ENCODE data around the gene GJA9.
A peak's percentile ranks its signal among the peaks of the same experiment; 100 is the strongest.
"Not testable (repeated sequence)": the region's sequence is repeated elsewhere in the genome, so short reads cannot be mapped to it uniquely, and the experiment has no call there.

The GJA9 gene

DNA sequence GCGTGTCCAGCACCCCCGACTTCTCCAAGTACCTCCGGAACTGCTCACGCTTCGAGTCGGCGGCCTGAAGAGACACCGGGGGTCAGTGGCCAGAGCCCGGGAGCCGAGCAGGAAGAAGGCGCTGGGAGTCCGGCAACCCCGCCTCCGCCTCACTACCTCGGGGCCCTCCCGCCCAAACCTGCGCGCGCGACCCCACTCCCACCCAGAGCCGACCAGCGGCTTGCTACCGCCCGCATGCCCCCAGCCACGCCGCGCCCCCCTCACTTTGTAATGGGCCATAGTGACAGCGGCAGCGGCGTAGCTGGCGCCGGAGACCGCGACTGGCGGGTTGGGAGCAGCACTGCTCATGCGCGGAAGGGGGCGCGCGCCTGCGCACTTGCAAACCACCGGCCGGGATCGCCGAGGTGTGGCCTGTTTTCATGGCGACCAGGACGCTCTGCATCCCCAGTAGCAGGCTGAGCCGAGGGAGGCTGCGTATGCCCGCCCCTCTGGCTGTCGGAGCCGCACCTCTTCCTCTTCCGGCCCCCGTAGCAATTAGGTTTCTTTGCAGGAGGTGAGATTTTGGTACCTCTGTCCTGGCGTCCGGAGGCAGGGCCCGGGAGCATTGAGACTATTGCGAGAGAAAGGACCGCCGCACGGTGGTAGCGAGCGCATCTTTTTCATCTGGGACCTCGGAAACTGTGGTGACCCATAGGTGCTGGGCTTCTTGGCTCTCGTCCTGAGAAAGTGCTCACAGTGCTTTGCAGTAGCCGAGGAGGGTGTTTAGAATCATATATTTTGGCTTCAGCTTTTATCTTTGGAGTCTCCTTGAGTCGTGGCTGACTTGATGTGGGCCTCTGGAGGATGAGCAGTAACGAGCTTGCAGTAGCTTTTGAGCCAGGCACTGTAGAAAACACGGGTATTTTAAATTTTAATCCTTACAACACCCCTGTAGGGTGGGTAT, 8.1 kb downstream of the GJA9 start, which contains the start of gene MYCBP:
Gene MYCBP (minus strand): TSS at position 322 of the 943 bp plus-strand sequence. CDS start 43 bp downstream, at position 279.
- DNase-seq: peak; percentile 99

DNA sequence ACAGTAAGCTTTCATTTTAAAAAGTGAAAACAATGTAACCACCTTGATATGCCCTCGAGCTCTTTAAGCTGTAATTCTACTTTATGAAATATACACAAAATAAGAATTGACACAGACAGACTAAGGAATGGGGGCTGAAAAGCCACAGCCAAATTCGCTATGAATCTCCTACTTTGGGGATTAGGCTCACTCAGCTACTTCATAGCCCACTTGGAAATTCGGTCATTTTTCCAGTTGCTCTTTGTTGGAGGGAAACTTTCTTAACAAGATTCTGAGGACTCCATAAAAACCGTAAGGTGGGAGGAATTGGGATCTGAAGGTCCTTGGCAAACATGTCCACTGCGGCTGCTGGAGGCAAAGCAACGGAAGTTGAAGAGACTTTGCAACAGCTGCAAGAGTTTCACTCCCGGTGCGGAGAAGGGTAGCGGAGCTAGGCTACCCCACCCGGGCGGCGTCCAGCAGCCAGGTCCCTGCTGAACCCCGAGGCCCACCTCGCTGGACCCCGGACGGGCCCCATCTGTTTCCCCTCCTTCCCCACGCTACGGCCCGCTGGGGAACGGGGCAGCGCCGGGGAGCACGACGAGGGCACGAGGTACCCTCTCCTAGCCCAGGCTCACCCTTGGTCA, 8.9 kb downstream of the GJA9 start:
- peak; percentile 77 for DNase-seq

DNA sequence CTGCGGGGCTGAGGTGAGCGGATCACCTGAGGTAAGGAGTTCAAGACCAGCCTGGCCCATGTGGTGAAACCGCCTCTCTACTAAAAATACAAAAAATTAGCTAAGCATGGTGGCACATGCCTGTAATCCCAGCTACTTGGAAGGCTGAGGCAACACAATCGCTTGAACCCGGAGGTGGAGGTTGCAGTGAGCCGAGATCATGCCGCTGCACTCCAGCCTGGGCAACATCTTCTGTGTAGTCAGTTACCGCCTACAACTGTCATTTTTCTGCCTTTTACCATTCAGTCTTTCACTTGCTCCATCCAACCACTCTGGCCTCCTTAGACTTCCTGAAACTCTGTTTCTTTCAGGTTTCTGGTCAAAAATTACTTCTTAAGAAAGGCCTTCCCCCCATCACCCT, 10.4 kb downstream of the GJA9 start:
- no peak for DNase-seq

DNA sequence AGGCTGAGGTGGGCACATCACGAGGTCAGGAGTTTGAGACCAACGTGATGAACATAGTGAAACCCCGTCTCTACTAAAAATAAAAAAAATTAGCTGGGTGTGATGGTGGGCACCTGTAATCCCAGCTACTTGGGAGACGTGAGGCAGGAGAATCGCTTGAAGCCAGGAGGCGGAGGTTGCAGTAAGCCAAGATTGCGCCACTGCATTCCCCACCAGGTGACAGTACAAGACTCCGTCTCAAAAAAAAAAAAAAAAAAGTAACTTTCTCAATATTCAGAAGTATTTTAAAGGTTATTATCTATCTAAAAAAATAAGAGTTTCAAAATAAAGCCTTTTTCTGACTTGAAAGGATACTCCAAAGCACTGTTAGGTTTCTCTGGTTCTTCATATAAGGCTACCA, 14.2 kb downstream of the GJA9 start:
- no peak for DNase-seq

DNA sequence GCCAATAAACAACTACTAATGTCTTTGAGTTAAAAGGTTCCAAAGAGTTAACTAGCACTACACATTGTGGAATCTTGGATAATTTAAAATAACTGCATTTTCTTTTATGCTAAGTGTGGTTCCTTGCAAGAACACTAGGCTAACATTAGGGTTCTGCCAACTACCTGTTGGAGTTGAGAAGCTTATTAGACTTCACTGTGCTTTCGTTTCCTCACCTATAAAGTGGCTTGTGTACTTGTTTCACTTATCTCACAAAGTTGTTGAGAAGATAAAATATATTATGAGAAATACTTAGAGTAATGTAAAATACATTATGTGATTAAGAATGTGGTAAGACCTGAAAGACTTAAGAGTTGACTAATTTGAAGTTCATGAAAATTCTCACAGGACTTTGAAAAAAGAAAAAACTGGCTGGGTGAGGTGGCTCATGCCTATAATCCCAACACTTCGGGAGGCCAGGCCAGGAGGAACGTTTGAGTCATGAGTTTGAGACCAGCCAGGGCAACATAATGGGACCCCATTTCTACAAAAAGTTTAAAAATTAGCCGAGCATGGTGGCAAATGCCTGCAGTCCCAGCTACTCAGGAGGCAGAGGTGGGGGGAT, 16.2 kb downstream of the GJA9 start:
- no peak for DNase-seq

DNA sequence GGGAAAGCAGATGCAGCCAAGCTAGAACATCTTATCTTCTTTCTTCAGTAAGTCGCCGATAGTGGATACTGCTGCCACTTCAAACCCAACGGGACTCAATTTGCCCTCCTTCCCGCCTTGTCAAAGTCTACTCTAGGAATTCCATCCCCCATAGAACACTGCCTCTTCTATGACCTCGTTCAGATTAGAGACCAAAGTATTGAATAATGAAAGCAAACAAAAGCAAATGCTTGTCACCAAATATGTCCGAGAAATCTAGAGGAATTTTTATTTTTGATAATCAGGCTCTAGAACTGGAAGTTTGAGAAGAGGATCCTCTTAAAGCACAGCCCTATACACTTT, 21.0 kb downstream of the GJA9 start:
- no peak for DNase-seq

DNA sequence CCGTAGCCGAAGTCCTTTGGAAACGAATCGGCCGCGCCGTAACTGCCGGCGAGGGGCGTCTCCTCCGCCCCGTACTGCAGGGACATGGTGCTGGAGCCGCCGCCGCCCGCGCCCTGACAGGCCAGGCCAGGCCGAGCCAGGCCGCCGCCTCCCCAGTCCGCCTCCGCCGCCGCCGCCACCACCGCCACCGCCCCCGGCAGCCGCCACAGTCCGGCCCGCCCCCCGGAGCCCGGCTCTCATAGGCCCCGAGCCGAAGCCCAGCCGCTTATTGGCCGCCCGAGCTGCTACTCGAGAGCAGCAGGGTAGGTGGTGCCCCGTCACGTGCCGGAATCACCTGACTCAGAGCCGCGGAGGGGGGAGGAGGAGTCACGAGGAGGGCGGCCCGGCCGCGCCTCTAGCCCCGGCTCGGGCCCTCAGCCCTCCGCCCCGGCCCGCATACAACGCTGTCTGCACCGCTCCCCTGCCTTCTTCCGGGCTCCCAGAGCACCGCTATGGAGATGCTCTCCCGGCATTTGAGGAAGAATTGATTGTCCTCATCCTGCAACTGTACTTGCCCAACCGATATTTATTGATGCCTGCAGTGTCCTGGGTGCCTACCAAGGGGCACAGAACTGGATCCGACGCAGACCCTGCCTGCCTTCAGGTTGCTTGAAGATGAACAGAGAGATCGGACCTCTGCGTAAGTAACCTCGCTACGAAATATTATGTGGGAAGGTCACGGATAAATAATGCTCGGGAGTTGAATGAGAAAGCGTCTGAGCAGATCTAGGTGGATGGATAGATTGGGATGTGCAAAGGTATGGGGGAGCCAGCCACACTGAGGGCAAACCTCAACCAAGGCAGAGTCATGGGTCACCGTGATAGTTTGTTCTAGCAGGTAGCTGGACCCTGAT, 21.6 kb downstream of the GJA9 start, which contains the start of gene RRAGC:
Gene RRAGC (minus strand): TSS at position 212 of the 893 bp plus-strand sequence. CDS start 126 bp downstream, at position 86.
- DNase-seq: peak; percentile 100

DNA sequence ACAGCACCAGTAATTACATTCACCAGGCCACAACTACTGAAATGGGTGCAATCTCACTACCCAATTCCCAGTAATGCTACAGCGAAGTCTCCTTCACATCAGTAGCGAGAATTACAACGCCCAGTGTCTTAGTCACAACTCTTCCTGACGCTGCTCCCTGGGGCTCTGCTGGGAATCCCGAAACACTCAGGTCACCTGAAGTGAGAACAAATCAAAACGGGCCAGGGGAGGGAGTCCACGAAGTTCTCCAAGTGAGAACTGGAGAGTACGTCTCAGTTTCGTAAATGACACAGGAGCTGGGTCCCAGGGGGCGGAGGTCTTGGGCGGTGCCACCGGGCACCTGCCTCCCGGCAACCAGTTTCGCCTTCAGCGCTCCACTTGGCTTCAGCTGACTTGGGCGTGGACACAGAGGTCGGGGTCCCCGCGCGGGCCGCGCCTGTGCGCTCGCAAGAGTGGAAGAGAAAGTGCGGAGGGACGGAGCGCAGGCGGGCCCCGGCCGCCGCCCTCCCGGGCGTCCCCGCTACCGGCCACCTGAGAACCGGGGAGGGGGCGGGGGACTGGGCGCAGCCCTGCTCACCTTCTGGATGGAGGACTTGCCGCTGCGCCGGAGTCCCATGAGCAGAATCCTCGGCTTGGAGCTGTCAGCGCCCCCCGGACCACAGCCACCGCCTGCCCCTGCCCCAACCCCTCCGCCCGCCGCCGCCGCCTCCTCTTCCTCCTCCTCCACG, 22.4 kb downstream of the GJA9 start:
- peak; percentile 85 for DNase-seq

DNA sequence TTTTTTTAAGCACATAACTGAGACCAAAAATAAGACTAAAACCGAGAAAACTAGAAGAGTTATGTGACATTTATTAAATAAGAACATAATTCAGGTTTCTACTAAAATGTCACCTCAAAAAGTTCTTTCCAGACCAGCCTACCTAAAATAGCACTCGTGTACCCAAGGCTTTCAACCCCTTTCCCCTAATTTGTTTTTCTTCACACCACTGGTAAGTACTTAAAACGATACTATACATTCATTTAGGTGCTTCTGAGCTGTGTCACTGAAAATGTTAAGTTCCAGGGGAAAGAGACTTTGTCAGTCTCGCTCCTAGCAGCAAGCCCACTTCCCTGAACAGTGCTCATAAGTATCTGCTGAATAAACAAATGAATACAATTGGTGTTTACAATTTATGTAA, 28.6 kb downstream of the GJA9 start:
- no peak for DNase-seq

DNA sequence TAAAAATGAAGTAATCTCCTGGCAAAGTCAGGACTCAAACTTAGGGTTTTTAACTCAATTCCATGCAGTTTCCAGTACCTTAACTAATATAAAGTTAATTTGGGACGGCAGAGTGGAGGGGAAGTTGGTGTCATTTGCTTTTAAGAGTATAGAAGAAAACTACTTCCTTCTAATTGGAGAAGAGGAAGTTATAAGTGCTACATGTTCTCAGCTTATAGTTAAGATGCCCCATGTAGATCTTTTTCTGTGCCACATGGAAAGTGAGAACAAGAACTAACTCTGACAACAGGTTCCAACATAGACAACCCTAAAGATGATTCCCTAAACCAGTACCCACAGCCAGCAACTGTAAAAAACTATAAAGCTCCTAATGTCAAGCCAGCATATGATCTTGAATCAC, 33.3 kb downstream of the GJA9 start:
- DNase-seq: no peak

DNA sequence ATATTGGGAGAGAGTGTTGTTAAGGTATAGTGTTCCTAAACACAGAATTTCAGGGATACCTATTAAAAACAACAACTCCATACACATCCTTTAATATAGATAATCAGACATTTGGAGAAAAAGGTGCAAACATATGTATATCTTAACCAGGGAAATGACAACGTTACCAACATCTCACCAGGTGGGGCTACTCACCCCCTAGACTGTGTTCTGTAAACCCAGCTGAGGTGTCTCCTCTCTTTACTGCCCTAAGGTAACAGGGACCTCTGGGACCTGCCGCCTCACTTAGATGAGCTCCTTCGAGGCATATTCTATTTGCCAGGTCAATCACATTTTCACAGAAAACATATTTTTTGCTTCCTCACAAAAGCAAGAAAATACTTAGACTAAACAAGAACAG, 35.2 kb downstream of the GJA9 start:
- DNase-seq: no peak

DNA sequence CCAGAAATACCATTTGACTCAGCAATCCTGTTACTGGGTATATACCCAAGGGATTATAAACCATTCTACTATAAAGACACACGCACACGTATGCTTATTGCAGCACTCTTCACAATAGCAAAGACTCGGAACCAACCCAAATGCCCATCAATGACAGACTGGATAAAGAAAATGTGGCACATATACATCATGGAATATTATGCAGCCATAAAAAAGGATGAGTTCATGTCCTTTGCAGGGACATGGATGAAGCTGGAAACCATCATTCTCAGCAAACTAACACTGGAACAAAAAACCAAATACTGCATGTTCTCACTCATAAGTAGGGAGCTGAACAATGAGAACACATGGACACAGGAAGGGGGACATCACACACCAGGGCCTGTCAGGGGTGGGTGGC, 36.3 kb downstream of the GJA9 start:
- not testable (repeated sequence) for DNase-seq

DNA sequence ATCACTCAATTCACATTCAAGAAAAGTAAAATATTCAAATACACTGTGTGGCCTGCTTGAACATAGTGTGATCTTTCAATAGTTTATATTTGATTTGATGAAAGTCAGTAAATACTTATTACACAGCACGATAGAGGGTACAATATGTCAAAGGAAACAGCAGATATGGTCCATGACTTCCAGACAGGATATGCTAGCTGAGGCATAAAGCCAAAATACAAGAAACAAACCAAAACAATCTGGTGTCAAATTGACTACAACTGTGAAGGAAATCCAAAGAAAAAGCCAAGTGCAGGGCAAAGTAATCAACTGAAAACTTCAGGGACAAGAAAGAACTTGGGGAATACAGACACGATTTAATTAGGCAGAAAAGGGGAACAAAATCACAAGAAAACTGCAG, 41.1 kb downstream of the GJA9 start:
- no peak for DNase-seq

DNA sequence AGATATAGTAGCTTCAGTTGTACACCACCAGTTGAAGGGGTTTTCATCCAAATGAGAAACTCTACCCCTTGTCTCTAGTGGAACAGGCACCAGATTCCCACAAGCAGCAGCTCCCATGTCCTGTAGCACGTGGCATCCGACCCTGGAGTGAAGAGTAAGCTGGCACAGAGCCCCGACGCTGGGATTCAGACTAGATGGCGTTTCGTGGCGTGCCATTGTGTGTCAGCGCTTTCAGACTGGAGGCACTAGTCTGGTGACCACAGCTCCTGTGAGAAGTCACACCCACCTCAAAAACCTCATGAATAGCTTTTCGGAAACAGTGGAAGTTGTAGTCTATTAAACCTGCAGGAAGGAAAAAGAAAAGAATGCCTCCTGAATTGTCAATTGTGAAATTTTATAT, 42.0 kb downstream of the GJA9 start:
- no peak for DNase-seq

DNA sequence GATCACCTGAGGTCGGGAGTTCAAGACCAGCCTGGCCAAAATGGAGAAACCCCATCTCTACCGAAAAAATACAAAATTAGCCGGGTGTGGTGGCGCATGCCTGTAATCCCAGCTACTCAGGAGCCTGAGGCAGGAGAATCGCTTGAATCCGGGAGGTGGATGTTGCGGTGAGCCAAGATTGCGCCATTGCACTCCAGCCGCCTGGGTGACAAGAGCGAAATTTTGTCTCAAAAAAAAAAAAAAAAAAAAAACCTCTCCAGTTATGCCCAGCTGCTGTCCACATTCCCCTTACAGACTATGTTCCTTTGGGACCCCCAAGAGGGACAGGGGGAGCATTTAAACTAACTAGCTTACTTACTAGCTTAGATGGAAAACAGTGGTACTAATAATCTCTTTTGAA, 45.1 kb downstream of the GJA9 start:
- DNase-seq: not testable (repeated sequence)

DNA sequence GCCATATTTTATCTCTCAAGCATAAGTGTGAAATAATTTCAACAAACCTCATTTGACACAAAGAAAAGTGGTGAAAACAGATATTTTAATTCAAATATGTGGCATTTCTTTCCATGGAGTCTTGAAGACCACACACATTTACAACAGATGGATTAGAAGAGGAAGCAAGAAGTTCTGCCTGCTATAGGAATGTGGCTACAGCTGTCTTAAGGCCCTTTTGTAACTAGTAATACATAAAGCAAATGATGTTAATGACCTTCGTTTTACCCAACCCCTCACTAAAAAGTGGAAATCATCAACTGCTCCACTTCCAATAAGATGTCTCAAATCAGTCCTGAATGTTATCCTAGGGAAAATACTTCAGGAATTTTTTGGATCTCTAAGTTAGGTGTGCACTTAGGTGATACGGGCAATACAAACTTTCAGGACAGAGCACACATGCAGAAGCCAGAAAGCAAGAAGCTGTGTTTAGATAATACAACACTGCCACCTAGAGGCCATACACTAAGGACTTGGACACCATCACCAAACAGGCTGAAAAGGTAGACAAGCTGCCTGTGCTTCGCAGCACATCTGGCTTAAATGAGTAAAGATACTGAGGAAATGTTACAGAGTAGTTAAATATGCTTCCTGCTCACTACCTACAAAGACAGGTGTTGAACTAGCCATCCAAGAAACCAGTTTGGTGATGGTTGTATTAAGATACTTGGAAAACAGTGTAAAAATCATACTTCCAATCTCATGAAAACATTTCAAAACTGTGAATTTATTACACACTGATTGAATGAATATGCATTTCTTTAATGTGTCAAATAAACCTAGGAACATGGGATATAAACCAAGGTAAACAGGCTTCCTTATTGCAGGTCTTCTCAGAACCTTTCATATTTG, 46.2 kb downstream of the GJA9 start:
- DNase-seq: no peak

DNA sequence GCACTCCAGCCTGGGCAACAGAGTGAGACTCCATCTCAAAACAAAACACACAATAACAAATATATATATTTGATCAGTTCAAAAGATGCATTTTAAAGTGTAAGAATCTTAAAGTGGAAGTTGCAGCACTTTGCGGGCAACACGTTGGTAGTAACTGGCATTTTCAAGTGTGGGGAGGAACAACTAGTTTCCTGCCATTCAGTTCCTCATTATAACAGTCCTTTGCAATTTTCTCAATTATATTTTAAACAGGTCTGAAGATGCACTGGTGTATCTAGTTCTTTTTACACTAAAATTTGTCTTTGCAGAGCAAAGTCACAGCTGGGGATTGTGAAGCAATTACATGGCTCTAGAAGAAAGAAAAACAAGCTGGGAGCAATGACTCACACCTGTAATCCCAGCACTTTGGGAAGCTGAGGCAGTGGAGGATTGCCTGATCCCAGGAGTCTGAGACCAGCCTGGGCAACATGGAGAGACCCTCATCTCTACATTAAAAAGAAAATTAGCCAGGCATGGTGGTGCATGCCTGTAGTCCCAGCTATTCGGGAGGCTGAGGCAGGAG, 47.1 kb downstream of the GJA9 start:
- no peak for DNase-seq

DNA sequence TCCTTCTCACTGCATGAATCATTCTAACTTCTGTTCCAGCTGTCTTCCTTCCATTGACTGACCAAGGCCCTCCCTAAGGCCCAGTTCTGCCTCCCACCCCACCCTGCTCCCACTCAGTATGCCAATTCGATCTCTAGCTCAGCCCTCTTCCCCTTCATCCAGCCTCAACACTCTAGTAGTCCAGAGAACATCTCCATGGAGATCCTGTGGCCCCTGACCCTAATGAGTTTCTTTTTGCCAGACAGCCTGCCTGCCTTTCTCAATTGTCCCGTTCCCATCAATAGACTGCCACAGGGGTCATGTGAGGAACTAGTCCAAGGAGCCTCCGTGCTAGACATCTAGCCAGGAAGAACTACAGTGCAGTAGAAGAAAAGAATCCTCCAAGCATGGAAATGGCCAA, 48.2 kb downstream of the GJA9 start:
- DNase-seq: no peak

DNA sequence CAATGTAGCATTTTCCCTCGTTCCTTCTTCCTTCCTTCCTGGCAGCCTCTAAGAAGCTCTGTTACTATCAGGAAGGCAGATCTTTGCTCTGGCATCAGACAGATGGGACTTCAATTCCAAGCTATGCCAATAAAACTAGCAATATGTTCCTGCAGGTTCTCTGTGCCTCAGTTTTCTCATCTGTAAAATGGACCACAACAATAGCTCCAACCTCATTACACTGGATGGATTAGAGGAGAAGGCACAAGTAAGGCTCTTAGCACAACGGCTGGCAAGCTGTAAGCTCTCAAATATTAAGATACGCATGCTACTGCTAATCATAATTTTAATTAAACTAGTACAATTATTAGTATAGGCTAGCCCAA, 49.0 kb downstream of the GJA9 start:
- DNase-seq: no peak

DNA sequence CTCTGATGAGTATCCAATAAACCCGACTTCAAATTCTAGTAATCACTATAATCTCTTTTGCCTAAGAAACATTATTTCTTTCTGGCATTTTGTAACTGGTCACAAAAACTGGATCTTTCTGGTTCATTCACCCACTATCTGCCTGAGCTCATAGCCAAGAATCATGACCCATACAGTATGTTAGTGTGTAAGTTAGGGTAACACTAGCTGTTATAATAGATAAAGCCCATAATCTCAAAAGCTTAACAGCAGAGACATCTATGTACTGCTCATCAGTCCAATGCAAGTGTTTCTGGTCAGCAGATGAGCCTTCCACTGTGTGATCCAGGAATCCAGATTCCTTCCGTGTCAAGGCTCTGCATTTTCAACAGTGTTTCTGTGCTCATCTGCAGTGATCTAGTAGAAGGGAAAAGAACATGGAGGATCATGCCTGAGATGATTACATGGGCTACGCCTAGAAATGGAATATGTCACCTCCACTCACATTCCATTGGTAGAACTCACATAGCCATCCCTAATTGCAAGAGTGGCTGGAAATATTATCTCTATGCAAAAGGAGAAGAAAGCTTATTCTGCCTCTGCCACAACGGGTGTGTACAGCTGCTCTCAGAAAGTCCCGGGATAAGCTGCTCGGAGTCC, 49.5 kb downstream of the GJA9 start:
- DNase-seq: no peak

Measured in activated effector memory CD4-positive, alpha-beta T cell treated with anti-CD3 and anti-CD28 coated beads, Interleukin-2, amount 50 U/mL, for 16 hours (primary cell).